Bronchial epithelial cell (primary cell): ENCODE data around the gene TSPEAR. TPM values are rescaled to one million over a fixed set of nuclear protein-coding genes. Genes with fewer than 3 reads are reported as not detected.

ENCODE experiments used
- DNase-seq: peaks from one replicate; pipeline ENCODE4 v3.0.0-alpha.2; 2010; ENCODE audit warnings: low read depth
- FAIRE-seq: peaks from 2 replicates; lab custom pipeline; 2011; peaks lifted over from hg19 to GRCh38; lab: Jason Lieb, UNC
- H3K27me3 ChIP-seq: 2 replicates; pipeline ENCODE4 v1.5.1; 2011; ENCODE audit warnings: low read length; ENCODE audit not compliant: control insufficient read depth, insufficient read depth
- H3K36me3 ChIP-seq: 2 replicates; pipeline ENCODE4 v1.5.1; 2011; ENCODE audit warnings: low read length; ENCODE audit not compliant: control insufficient read depth, insufficient read depth
- H3K4me3 ChIP-seq: 2 replicates; pipeline ENCODE4 v1.5.1; 2011; ENCODE audit warnings: mild to moderate bottlenecking, low read depth, low read length, control low read depth
- CTCF ChIP-seq: IDR thresholded peaks from 2 replicates; pipeline ENCODE4 v1.5.1; 2011; ENCODE audit warnings: mild to moderate bottlenecking, moderate library complexity, low read length, control low read depth, inconsistent platforms; ENCODE audit not compliant: insufficient read depth, severe bottlenecking
- total RNA-seq: library from RNA; depleted of rRNA; stranded (reverse); fragments of >200 nt; gene quantifications from 2 replicates; pipeline ENCODE4 v1.2.1, GENCODE V29; 2014

Gene TSPEAR
- total RNA-seq, 1 donor from 2014 or later, result not detected

- H3K27me3 ChIP-seq, result no peaks in the 10 kb centered on the region
- no peak for FAIRE-seq
- DNase-seq, result no peak
Measured at GRCh38 chr21:44681152-44681551, 30.2 kb downstream of the TSPEAR start.

GRCh38 chr21:44677881-44678280, 33.5 kb downstream of the TSPEAR start:
- no peak for TF ChIP-seq CTCF
- H3K27me3 ChIP-seq, result no peaks in the 10 kb centered on the region
- DNase-seq (no peak), FAIRE-seq (peak; percentile 18)
- H3K4me3 ChIP-seq, result no peak overlapping the region
- H3K36me3 ChIP-seq, result no peaks in the 10 kb centered on the region

More at GRCh38 chr21:44681152-44681551, 30.2 kb downstream of the TSPEAR start:
- H3K36me3 ChIP-seq, result no peaks in the 10 kb centered on the region
- no peak overlapping the region for H3K4me3 ChIP-seq
- no peak for TF ChIP-seq CTCF

- H3K4me3 ChIP-seq, result no peak overlapping the region
- FAIRE-seq (no peak), DNase-seq (no peak)
- TF ChIP-seq CTCF, result no peak
- H3K27me3 ChIP-seq, result no peaks in the 10 kb centered on the region
- no peaks in the 10 kb centered on the region for H3K36me3 ChIP-seq
Measured at GRCh38 chr21:44671911-44672310, 39.5 kb downstream of the TSPEAR start.

- DNase-seq, result no peak
- no peak for FAIRE-seq
- H3K4me3 ChIP-seq, result no peak overlapping the region
- TF ChIP-seq CTCF, result no peak
- no peaks in the 10 kb centered on the region for H3K27me3 ChIP-seq
- H3K36me3 ChIP-seq, result no peaks in the 10 kb centered on the region
Measured at GRCh38 chr21:44670642-44671432, 40.5 kb downstream of the TSPEAR start.

- TF ChIP-seq CTCF, result no peak
- FAIRE-seq, result no peak
Measured at GRCh38 chr21:44667612-44668011, 43.8 kb downstream of the TSPEAR start.

More at GRCh38 chr21:44667612-44668011, 43.8 kb downstream of the TSPEAR start:
- Histone ChIP-seq H3K27me3 (no peaks in the 10 kb centered on the region), H3K4me3 (no peak overlapping the region), H3K36me3 (no peaks in the 10 kb centered on the region)
- DNase-seq, result no peak
